HG02571 (cell line): Measurements from ENCODE around the gene AFDN.
"Not testable (repeated sequence)": the region's sequence is repeated elsewhere in the genome, so short reads cannot be mapped to it uniquely, and the experiment has no call there.

Experiments used
- ATAC-seq: cut with Tn5 transposase; IDR thresholded peaks from one replicate; pipeline ENCODE4 v1.9.1; 2021; ENCODE audit warnings: mild to moderate bottlenecking, moderate library complexity; ENCODE audit not compliant: unreplicated experiment

The AFDN gene

GRCh38 chr6:167990016-167990945 lies 163.6 kb downstream of the AFDN start:
- ATAC-seq, result no peak

- no peak for ATAC-seq
Measured at GRCh38 chr6:167993169-167993568, 166.5 kb downstream of the AFDN start.

- no peak for ATAC-seq
Measured at GRCh38 chr6:167993831-167994230, 167.1 kb downstream of the AFDN start.

GRCh38 chr6:167995302-167995701 lies 168.6 kb downstream of the AFDN start:
- ATAC-seq, result no peak

- no peak for ATAC-seq
Measured at GRCh38 chr6:167995731-167996151, 169.0 kb downstream of the AFDN start.

GRCh38 chr6:167996424-167997199 lies 169.9 kb downstream of the AFDN start:
- ATAC-seq, result no peak

- no peak for ATAC-seq
Measured at GRCh38 chr6:167997642-167998041, 170.9 kb downstream of the AFDN start, which contains the start of gene KIF25. KIF25 (plus strand) TSS chr6:167997671; CDS start chr6:168029586, 31,915 bp downstream.

GRCh38 chr6:167998215-167998614 lies 171.5 kb downstream of the AFDN start:
- no peak for ATAC-seq

GRCh38 chr6:168000198-168001028 lies 173.7 kb downstream of the AFDN start:
- no peak for ATAC-seq

GRCh38 chr6:168001029-168001332 lies 174.3 kb downstream of the AFDN start:
- ATAC-seq, result no peak

- not testable (repeated sequence) for ATAC-seq
Measured at GRCh38 chr6:168001514-168001913, 174.8 kb downstream of the AFDN start.

GRCh38 chr6:168002804-168003203 lies 176.1 kb downstream of the AFDN start:
- no peak for ATAC-seq

GRCh38 chr6:168004023-168004422 lies 177.3 kb downstream of the AFDN start:
- no peak for ATAC-seq

- ATAC-seq, result no peak
Measured at GRCh38 chr6:168004945-168005344, 178.2 kb downstream of the AFDN start.

GRCh38 chr6:168005796-168006195 lies 179.1 kb downstream of the AFDN start:
- ATAC-seq, result no peak

GRCh38 chr6:168007592-168008338 lies 181.1 kb downstream of the AFDN start:
- ATAC-seq, result no peak

GRCh38 chr6:168009331-168009730 lies 182.6 kb downstream of the AFDN start:
- ATAC-seq, result no peak

- ATAC-seq, result no peak
Measured at GRCh38 chr6:168011291-168011690, 184.6 kb downstream of the AFDN start.

GRCh38 chr6:168012431-168013249 lies 185.9 kb downstream of the AFDN start:
- ATAC-seq, result no peak
